GM18868 (cell line): Measurements from ENCODE around the gene CHN2.

Experiments used
- ATAC-seq: cut with Tn5 transposase; IDR thresholded peaks from one replicate; pipeline ENCODE4 v1.9.1; 2021; ENCODE audit warnings: mild to moderate bottlenecking, moderate library complexity; ENCODE audit not compliant: unreplicated experiment

CHN2 gene

GRCh38 chr7:29304756-29305155, 110.2 kb downstream of the CHN2 start:
- ATAC-seq, result no peak

- ATAC-seq, result no peak
Measured at GRCh38 chr7:29306319-29306991, 111.9 kb downstream of the CHN2 start.

GRCh38 chr7:29308424-29308823, 113.8 kb downstream of the CHN2 start:
- no peak for ATAC-seq

DNA sequence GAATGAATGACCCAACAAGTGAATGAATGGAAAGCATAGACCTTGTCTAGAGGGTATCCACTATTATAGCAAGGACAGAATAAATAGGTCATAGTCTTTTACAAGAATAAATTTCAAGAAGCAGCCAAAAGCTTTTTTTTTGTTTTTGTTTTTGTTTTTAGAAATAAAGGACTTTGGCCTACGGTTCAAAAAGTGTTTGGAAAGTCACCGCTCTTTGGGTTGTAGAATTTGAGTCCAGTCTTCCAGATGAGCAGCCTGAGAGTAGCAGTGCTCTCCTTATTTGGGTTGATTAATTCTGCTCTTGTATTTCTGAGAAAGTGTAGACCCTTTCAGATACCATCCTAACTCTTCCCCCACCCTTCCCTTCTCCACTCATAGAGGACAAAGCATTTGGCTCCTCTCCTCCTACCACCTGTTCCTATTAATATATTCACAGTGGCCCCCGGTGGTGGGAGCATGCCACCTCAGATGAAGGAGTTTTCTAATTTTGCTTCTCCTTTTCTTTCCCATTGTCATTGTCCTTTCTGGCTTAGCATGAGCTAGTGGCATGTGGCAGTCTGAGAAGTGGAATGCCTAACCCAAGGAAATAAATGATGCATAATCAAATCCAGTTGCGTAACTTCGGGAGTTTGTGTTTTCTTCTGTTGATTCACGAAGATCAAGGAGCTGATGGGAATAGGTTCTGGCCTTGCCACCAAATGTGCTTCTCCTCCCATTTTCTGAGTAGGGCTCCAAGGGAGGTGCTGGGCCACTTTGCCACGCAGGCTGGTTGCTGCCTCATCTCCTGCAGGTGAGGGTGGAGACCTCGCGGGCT, 114.7 kb downstream of the CHN2 start:
- ATAC-seq, result no peak

- no peak for ATAC-seq
Measured at GRCh38 chr7:29310625-29311024, 116.0 kb downstream of the CHN2 start.

GRCh38 chr7:29311314-29311713, 116.7 kb downstream of the CHN2 start:
- ATAC-seq, result no peak

- no peak for ATAC-seq
Measured at GRCh38 chr7:29314148-29314547, 119.6 kb downstream of the CHN2 start.

GRCh38 chr7:29315122-29315891, 120.7 kb downstream of the CHN2 start:
- no peak for ATAC-seq

DNA sequence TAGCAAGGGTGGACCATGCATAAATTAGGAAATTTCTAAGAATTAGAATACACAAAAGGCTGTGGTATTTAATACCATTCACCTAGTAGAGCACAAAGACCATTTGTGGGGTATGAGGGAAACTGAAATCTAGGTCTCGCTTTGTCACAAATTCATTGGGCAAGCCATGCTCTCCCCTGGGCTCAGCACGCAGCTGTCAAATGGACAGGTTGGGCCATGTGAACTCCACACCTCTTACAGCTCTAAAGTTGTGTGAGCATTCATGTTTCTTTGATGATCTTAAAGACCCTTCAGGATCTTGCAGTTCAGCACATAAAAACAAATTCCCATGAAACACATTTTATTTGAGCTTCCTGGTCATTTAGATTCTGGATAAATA, 121.3 kb downstream of the CHN2 start:
- no peak for ATAC-seq

- ATAC-seq, result no peak
Measured at GRCh38 chr7:29316926-29317325, 122.4 kb downstream of the CHN2 start.

DNA sequence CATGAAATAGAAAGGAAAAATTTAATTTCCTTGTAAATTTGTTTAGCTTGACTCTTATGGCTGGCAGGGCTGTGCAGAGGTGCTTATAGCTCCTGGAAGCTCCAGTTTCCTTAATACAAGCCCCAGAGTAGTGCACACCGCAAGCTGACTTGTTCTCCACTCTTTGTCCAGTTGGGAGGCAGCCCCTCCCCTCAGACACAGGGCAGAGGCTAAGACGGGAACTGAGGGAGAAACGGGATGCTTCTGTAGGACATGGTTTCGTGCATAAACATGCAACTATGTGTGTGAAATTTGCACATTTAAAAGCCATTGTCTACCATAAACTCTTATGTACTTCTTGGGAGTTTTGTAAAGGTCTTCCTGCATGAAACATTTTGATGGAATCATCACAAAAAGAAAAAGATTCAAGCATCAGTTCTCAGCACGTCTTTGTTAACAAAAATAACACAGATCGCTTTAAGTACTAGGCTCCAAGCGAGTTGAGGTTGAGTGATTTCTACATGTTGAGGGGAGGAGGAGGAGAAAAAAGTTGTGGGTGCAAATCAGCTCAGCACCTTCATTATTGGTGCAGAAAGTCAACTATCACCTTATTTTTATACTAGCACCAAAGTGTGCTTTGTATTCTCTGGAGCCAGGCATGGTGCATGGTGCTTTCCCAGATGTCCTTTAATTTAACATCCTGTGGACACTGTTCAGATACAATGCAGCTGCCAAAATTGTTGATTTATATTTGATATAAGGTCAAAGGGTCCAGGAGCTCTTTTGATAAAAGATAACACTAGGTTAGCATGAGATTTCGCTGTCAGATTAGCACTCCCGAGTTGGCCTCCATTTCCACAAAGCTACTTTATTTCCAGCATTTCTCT, 124.5 kb downstream of the CHN2 start:
- no peak for ATAC-seq

DNA sequence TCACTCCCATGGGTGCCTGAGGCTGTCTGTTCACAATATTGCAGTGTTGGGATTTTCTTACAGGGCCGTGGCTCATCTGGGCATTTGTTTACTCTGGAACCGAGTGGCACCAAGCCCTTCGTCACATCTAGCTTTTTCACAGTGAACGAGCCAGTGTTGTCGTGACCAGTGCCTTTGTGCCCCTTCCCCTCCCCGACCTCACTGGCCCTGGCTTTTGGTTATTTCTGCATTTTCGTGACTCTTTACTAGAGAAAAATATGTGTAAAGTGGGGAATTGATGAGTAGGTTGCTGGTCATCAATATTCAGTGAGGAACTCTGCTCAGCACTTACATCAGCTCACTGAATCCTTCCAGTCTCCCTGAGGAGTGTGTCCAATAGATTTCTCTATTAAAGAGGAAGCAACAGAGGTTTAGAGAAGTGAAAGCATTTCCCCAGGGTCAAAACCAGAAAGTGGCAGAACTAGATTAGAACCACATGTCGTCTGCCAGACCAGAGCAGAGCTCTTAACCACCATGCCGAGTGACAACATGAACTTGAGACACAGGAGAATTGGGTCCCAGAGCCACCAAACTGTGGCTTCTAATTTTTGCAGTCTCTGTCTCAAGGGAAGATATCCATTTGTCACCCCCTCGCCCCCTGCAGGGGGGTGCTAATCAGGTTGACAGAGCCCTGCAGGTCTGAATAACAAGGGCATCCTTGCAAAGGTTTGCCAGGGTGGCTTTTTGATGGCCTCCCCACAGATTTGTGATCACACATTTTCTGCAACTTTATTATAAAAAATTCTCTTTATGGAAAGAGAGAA, 125.3 kb downstream of the CHN2 start:
- ATAC-seq, result peak; percentile 77

GRCh38 chr7:29320577-29320976, 126.0 kb downstream of the CHN2 start:
- ATAC-seq, result no peak

GRCh38 chr7:29322023-29322712, 127.6 kb downstream of the CHN2 start:
- ATAC-seq, result no peak

- no peak for ATAC-seq
Measured at GRCh38 chr7:29325476-29325875, 130.9 kb downstream of the CHN2 start.

DNA sequence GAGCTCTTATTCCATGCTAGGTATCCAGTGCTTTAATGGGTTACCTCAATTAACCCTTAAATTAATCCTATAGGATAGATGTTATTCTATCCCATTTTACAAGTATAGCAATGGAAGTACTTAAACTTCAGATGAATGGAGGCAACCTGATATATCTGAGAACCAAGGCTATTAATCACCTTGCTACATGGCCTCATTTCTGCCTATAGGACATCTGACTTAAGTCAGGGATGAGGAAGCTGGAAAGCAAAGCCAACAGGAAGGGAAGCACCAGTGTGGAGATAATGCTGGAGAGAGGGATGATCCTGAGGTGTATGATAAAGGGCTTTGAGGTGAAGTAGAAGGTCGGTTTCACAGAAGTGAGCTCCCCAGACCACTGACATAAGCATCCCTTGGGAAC, 132.3 kb downstream of the CHN2 start:
- ATAC-seq, result no peak

DNA sequence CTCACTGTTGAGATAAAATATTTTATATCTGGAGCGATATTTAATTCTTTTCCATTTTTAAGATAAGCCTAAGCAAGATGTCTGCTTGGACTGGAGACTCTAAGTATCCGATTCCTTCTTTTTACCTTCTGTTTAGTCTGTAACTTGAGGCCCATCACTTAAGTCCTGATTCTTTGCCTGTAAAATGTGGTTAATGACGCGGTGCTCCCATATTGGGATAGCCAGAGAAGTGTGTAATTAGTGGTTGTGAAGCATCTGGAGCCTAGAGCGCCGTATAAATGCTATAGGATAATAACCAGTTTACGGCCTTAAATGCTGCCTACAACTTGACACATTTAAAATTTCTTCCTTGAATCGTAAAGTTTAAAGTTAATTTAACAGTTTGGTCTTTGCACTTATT, 132.9 kb downstream of the CHN2 start:
- no peak for ATAC-seq

DNA sequence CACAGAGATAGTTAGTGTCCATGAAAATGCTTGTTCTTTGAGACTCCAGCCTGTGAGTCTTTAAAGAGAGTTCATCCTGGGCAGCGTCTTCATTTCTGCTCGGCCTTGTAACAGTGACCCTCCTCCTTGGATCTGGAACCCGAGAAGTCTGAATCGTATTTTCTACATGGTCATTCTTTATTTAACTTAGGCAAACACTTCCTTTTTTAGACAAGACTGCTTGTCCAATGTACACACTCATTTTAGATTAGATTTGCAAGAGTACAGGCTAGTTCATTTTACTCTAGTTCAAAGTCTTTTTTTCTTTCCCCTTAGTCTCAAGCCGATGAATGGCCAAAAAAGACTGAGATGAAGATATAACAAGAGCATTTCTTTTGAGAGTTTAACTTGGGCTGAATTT, 133.5 kb downstream of the CHN2 start:
- ATAC-seq, result no peak

DNA sequence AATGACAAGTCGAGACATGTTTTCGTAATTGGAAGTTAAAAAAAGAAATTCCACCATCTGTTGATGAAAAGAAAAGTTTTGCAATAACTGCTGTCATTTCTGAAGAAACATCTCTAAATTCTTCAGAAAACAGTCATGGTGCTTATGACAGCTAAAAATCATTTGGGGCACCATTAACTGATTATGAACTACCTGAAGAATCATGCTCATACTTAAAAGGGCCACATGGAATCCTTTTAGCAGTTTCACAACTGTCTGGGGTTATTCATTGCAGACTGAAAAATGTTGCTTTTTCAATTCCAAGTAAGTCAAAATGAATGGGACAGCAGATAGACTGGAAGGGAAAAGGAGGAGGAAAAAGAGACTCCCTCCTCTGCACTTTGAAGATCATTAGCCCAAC, 134.2 kb downstream of the CHN2 start:
- no peak for ATAC-seq
